SU-DHL-6 (cell line): ENCODE results near the gene SCAMP2.

Experiments used
- H2AFZ ChIP-seq: fragments of 200-600 bp; sonication (generic); 2 replicates; pipeline ENCODE4 v1.6.1; 2014; ENCODE audit warnings: low read depth, mild to moderate bottlenecking, moderate library complexity, mixed read lengths, antibody characterized with exemption, low read length; ENCODE audit not compliant: severe bottlenecking
- H3F3A ChIP-seq: fragments of 200-600 bp; shearing (Covaris generic); 2 replicates; pipeline ENCODE4 v1.6.0; 2016; ENCODE audit warnings: antibody characterized with exemption, mild to moderate bottlenecking; ENCODE audit not compliant: insufficient read depth
- H3K27ac ChIP-seq: fragments of 200-600 bp; sonication (generic); 2 replicates; pipeline ENCODE4 v1.5.1; 2016; ENCODE audit warnings: low read depth, mild to moderate bottlenecking, low read length, moderate library complexity, mixed read lengths
- H3K27me3 ChIP-seq: fragments of 200-600 bp; sonication (generic), shearing (Covaris generic); 2 replicates; pipeline ENCODE4 v1.6.0; 2014; ENCODE audit warnings: mild to moderate bottlenecking, low read length
- H3K36me3 ChIP-seq: fragments of 200-600 bp; sonication (generic); 2 replicates; pipeline ENCODE4 v1.6.1; 2014; ENCODE audit warnings: mild to moderate bottlenecking, low read length, mixed read lengths
- H3K4me2 ChIP-seq: fragments of 300-600, 200-600 bp; shearing (Covaris generic), sonication (generic); 2 replicates; pipeline ENCODE4 v1.6.0; 2014; ENCODE audit warnings: low read length, low read depth, mild to moderate bottlenecking; ENCODE audit not compliant: poor library complexity, severe bottlenecking
- H3K4me3 ChIP-seq: fragments of 200-600 bp; sonication (generic); 2 replicates; pipeline ENCODE4 v1.5.1; 2014; ENCODE audit warnings: antibody characterized with exemption, low read length, mild to moderate bottlenecking, mixed read lengths; ENCODE audit not compliant: insufficient read depth, poor library complexity, severe bottlenecking
- H3K79me2 ChIP-seq: fragments of 200-600 bp; sonication (generic); 2 replicates; pipeline ENCODE4 v1.6.1; 2014; ENCODE audit warnings: mild to moderate bottlenecking, low read length, moderate library complexity; ENCODE audit not compliant: insufficient read depth
- H3K9ac ChIP-seq: fragments of 200-600 bp; sonication (generic); 2 replicates; pipeline ENCODE4 v1.7.0; 2014; ENCODE audit warnings: mild to moderate bottlenecking, low read length
- H3K9me2 ChIP-seq: fragments of 200-600 bp; sonication (generic); replicated peaks from 2 replicates; pipeline ENCODE4 v1.6.1; 2014; ENCODE audit warnings: low read length; ENCODE audit not compliant: insufficient read depth
- H3K9me3 ChIP-seq: fragments of 200-600 bp; sonication (generic); 2 replicates; pipeline ENCODE4 v1.6.1; 2014; ENCODE audit warnings: low read length, mixed read lengths; ENCODE audit not compliant: insufficient read depth
- H4K20me1 ChIP-seq: fragments of 200-600 bp; sonication (generic); 2 replicates; pipeline ENCODE4 v1.6.1; 2014; ENCODE audit warnings: low read depth, mild to moderate bottlenecking, antibody characterized with exemption, low read length, moderate library complexity, mixed read lengths
- EZH2phosphoT487 ChIP-seq: fragments of 200-600 bp; sonication (generic), shearing (Covaris generic); conservative IDR thresholded peaks from 2 replicates; pipeline ENCODE4 v1.6.1; 2018; ENCODE audit warnings: mild to moderate bottlenecking, antibody characterized with exemption, low read length, moderate library complexity, mixed read lengths
- TF ChIP-seq, protein P1 (sequence below): fragments of 200-600 bp; sonication (generic); IDR thresholded peaks from one replicate; pipeline ENCODE4 v1.5.1; 2017; ENCODE audit warnings: antibody characterized with exemption, mild to moderate bottlenecking, low read length, moderate library complexity; ENCODE audit not compliant: insufficient read depth, poor library complexity, severe bottlenecking

The SCAMP2 gene

DNA sequence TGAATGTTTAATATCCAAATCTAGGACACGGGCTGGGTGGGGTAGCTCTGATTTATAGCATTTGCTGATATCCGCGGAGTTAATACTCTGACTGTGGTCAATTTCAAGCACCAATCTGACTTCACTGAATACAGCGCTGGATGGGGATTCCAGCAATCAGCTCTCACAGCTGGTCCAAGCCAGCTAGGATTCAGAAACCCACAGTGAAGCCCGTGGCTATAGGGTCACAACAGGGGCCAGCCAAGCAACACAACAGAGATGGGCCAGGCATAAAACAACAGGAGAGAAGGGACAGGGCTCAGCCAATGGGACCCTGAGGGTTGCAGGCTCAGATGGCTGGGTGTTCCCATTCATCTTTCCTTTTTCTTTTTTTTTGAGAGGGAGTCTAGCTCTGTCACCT lies 65.9 kb downstream of the SCAMP2 start:
- Histone ChIP-seq H3K27me3 (no peaks in the 10 kb centered on the region), H3K27ac (no peak overlapping the region), H3K4me2 (no peak overlapping the region), H2AFZ (no peak overlapping the region), H3K9me3 (no peaks in the 10 kb centered on the region), H3K4me3 (no peak overlapping the region), H3K79me2 (no peaks in the 10 kb centered on the region), H3K9ac (no peak overlapping the region), H3K36me3 (peaks cover 12% of the 10 kb centered on the region), H3K9me2 (no peaks in the 10 kb centered on the region), H3F3A (peaks cover 17% of the 10 kb centered on the region; the same call in 1 of the 2 replicates), H4K20me1 (no peaks in the 10 kb centered on the region)
- TF ChIP-seq EZH2phosphoT487 = no peak
- TF ChIP-seq, protein P1, sequence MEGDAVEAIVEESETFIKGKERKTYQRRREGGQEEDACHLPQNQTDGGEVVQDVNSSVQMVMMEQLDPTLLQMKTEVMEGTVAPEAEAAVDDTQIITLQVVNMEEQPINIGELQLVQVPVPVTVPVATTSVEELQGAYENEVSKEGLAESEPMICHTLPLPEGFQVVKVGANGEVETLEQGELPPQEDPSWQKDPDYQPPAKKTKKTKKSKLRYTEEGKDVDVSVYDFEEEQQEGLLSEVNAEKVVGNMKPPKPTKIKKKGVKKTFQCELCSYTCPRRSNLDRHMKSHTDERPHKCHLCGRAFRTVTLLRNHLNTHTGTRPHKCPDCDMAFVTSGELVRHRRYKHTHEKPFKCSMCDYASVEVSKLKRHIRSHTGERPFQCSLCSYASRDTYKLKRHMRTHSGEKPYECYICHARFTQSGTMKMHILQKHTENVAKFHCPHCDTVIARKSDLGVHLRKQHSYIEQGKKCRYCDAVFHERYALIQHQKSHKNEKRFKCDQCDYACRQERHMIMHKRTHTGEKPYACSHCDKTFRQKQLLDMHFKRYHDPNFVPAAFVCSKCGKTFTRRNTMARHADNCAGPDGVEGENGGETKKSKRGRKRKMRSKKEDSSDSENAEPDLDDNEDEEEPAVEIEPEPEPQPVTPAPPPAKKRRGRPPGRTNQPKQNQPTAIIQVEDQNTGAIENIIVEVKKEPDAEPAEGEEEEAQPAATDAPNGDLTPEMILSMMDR = no peak

DNA sequence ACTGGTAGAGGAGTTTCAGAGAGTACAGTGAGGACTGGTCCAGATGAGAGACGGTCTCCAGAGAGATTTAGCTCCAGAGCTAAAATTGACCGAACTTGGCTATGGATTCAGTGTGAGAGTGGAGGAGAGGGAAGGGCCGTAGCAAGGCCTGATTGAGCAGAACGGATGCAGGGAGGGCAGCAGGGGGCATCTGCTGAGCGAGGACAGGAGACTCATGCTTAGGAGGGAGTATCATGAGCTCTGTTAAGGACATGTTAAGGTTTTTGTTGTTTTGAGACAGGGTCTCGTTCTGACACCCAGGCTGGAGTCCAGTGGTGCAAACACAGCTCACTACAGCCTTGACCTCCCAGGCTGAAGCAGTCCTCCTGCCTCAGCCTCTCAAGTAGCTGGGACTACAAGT lies 68.2 kb downstream of the SCAMP2 start:
- Histone ChIP-seq H3K36me3 (peaks cover 28% of the 10 kb centered on the region), H2AFZ (no peak overlapping the region), H3K4me2 (no peak overlapping the region), H3K9ac (no peak overlapping the region), H3K4me3 (no peak overlapping the region), H4K20me1 (no peaks in the 10 kb centered on the region), H3F3A (peaks cover 17% of the 10 kb centered on the region; the same call in 1 of the 2 replicates), H3K9me3 (no peaks in the 10 kb centered on the region), H3K27me3 (no peaks in the 10 kb centered on the region), H3K27ac (no peak overlapping the region), H3K9me2 (no peaks in the 10 kb centered on the region), H3K79me2 (no peaks in the 10 kb centered on the region)
- TF ChIP-seq, protein P1 = no peak
- TF ChIP-seq EZH2phosphoT487 = no peak

- no peaks in the 10 kb centered on the region for H3K27me3 ChIP-seq
- H4K20me1 ChIP-seq = no peaks in the 10 kb centered on the region
- no peak overlapping the region for H2AFZ ChIP-seq
- no peaks in the 10 kb centered on the region for H3K9me2 ChIP-seq
- H3K9ac ChIP-seq = no peak overlapping the region
- TF ChIP-seq, protein P1 = no peak
- TF ChIP-seq EZH2phosphoT487 = no peak
- no peaks in the 10 kb centered on the region for H3K9me3 ChIP-seq
- no peak overlapping the region for H3K27ac ChIP-seq
- H3K4me3 ChIP-seq = no peak overlapping the region
- H3K36me3 ChIP-seq = peaks cover 28% of the 10 kb centered on the region
- peaks cover 3% of the 10 kb centered on the region; the same call in 1 of the 2 replicates for H3K79me2 ChIP-seq
- no peak overlapping the region for H3K4me2 ChIP-seq
- peaks cover 28% of the 10 kb centered on the region; the same call in 1 of the 2 replicates for H3F3A ChIP-seq
These were observed 70.2 kb downstream of the SCAMP2 start for GRCh38 chr15:74802862-74803447.
